Small intestine (tissue), 7 donors: Measurements from ENCODE around the gene RAB11A. TPM values are rescaled to one million over a fixed set of nuclear protein-coding genes. Genes with fewer than 3 reads are reported as not detected.
A peak's percentile ranks its signal among the peaks of the same experiment; 100 is the strongest.

Experiments
- DNase-seq, 2 donors: peaks; one replicate each; pipeline versions ENCODE4 v3.0.0 to v3.0.0-alpha.2; 2013
- FAIRE-seq: peaks from 2 replicates; lab custom pipeline; 2012; peaks lifted over from hg19 to GRCh38; lab: Jason Lieb, UNC
- H3K27ac ChIP-seq, 3 donors: one replicate each; pipeline ENCODE4 v1.5.1; 2013; ENCODE audit warnings: low read length in 2 of 3, mild to moderate bottlenecking in 2 of 3, control low read depth in 1 of 3, inconsistent platforms in 1 of 3, low read depth in 1 of 3, moderate library complexity in 1 of 3
- H3K27me3 ChIP-seq, 3 donors: one replicate each; pipeline ENCODE4 v1.6.1; 2013; ENCODE audit warnings: low read length in 3 of 3, inconsistent platforms in 1 of 3; ENCODE audit not compliant: control insufficient read depth in 3 of 3, insufficient read depth in 3 of 3
- H3K36me3 ChIP-seq, 3 donors: one replicate each; pipeline ENCODE4 v1.6.1; 2013; ENCODE audit warnings: low read length in 3 of 3, inconsistent platforms in 1 of 3, low read depth in 1 of 3, mild to moderate bottlenecking in 1 of 3, moderate library complexity in 1 of 3; ENCODE audit not compliant: control insufficient read depth in 3 of 3, insufficient read depth in 2 of 3
- H3K4me1 ChIP-seq, 3 donors: one replicate each; pipeline ENCODE4 v1.6.1; 2013; ENCODE audit warnings: low read length in 2 of 3, inconsistent platforms in 1 of 3, low read depth in 1 of 3, mild to moderate bottlenecking in 1 of 3, moderate library complexity in 1 of 3; ENCODE audit not compliant: control insufficient read depth in 3 of 3, insufficient read depth in 2 of 3
- H3K4me3 ChIP-seq, 3 donors: one replicate each; pipeline ENCODE4 v1.5.1; 2013; ENCODE audit warnings: low read length in 3 of 3, control low read depth in 1 of 3, inconsistent platforms in 1 of 3, low read depth in 1 of 3, mild to moderate bottlenecking in 1 of 3, moderate library complexity in 1 of 3
- H3K9me3 ChIP-seq, 2 donors: one replicate each; pipeline ENCODE4 v1.6.1; 2013; ENCODE audit warnings: low read depth in 1 of 2, low read length in 1 of 2; ENCODE audit not compliant: control insufficient read depth in 2 of 2, insufficient read depth in 1 of 2
- WGBS, 3 donors: extraction: QIAGEN DNeasy Blood & Tissue Kit; methylation state at CpG; one replicate each; pipeline ENCODE4 v1.1.7; 2013; 5-methylcytosine and 5-hydroxymethylcytosine counted together
- polyA plus RNA-seq, 4 donors: library from polyadenylated mRNA; stranded (reverse) in 3 of 4; unstranded in 1 of 4; fragments of 200-250 nt in 3 of 4; fragments of 120-200 nt in 1 of 4; gene quantifications; one replicate each; pipeline versions ENCODE4 v1.2.1 to v1.2.3, GENCODE V29; 2013
- donor health status: healthy with polysubstance abuse.
- donor health status: control.
- donor health status: control.
- donor health status: Bipolar disorder and iron deficiency.
- donor health status: healthy.

The RAB11A gene
- polyA plus RNA-seq, 4 donors: 193 to 293 (median 222) TPM

GRCh38 chr15:65828585-65828984, 40.7 kb upstream of the RAB11A start:
- peak overlapping the region in 2 of 3 donors; percentile 23 to 87 for H3K27ac ChIP-seq
- DNase-seq (peak; percentile 26 to 36), FAIRE-seq (no peak)
- 67 to 78% (median 76%) methylated on average over 2 of the region's 2 CpGs for WGBS, 3 donors
- H3K4me1 ChIP-seq: peaks cover 2 to 30% (median 12%) of the 10 kb centered on the region in 3 donors
- H3K4me3 ChIP-seq: no peak overlapping the region
- H3K27me3 ChIP-seq: no peaks in the 10 kb centered on the region
- no peaks in the 10 kb centered on the region for H3K36me3 ChIP-seq
- no peaks in the 10 kb centered on the region for H3K9me3 ChIP-seq

GRCh38 chr15:65829130-65829764, 40.0 kb upstream of the RAB11A start:
- Histone ChIP-seq H3K9me3 (no peaks in the 10 kb centered on the region), H3K36me3 (no peaks in the 10 kb centered on the region), H3K27me3 (no peaks in the 10 kb centered on the region), H3K27ac (peak overlapping the region in 2 of 3 donors; percentile 23 to 87), H3K4me3 (no peak overlapping the region), H3K4me1 (peaks cover 2 to 35% (median 15%) of the 10 kb centered on the region in 3 donors)
- DNase-seq (peak; percentile 54 to 60), FAIRE-seq (no peak)
- 56 to 64% (median 58%) methylated on average over 7 of the region's 7 CpGs for WGBS, 3 donors

- H3K27ac ChIP-seq: peak overlapping the region; percentile 81 to 96 (median 94)
- no peak for FAIRE-seq
- H3K9me3 ChIP-seq: no peaks in the 10 kb centered on the region
- H3K27me3 ChIP-seq: no peaks in the 10 kb centered on the region
- peak; percentile 94 to 96 for DNase-seq
- WGBS, 3 donors: 4 to 6% (median 4%) methylated on average over 8 of the region's 8 CpGs
- peak overlapping the region in 2 of 3 donors; percentile 18 to 32 for H3K4me3 ChIP-seq
- H3K4me1 ChIP-seq: peaks cover 2 to 35% (median 12%) of the 10 kb centered on the region in 3 donors
- H3K36me3 ChIP-seq: no peaks in the 10 kb centered on the region
These were observed 36.5 kb upstream of the RAB11A start for GRCh38 chr15:65832549-65833364.

DNA sequence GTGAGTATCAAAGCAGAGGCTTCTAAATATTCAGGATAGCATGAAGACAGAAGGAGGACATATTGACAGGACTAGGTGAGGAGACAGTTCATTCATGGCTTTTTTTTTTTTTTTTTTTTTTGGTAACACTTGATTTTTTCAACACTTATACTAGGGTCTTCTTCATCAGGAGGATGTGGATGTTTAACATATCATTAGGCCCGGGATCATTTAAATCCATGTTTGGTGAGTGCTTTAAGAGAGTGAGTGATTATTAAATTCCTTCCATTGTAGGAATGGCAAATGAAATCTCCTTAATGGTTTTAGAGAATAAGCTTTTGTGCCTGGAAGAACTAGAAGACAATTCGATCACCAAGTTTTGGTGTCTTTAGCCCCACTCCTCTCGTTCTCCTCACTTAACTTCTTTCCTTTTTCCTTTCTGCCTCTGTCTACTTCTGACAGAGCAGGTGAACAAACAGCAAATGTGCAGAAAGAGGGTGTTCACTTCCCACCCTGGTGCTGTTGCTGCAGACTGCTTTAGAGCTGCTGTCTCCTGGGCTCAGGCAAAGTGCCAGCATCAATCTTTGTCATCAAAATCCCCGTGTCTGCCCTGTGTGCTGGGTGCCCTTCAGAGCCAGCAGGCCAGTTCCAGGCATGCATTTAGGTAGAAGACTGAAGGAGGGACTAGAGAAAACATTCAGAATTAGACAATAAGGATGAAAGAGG, 35.6 kb upstream of the RAB11A start:
- 46 to 55% (median 53%) methylated on average over 4 of the region's 4 CpGs for WGBS, 3 donors
- no peak for DNase-seq
- Histone ChIP-seq H3K27me3 (no peaks in the 10 kb centered on the region), H3K27ac (peak overlapping the region; percentile 81 to 96 (median 94)), H3K4me3 (no peak overlapping the region), H3K4me1 (peaks cover 2 to 30% (median 9%) of the 10 kb centered on the region in 3 donors), H3K36me3 (no peaks in the 10 kb centered on the region), H3K9me3 (no peaks in the 10 kb centered on the region)
- no peak for FAIRE-seq

DNA sequence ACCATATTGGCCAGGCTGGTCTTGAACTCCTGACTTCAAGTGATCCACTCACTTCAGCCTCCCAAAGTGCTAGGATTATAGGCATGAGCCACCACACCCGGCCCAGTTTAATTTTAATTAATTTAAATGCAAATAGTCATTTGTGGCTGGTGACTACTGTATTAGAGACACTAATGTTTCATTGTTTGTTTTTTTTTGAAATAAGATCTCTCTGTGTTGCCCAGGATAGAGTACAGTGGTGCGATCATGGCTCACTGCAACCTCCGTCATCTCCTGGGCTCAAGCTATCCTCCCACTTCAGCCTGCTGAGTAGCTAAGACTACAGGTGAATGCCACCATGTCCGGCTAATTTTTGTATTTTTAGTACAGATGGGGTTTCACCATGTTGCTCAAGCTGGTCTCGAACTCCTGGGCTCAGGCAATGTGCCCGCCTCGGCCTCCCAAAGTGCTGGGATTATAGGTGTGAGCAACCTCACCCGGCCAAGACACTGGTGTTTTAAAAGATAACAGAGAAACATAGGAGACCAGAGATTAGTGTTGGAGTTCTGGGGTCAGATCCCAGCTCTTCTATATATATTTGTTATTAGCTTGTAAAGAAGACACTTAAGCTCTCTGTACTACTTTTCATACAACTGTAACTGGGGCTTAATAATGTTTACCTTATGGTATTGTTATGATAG, 34.5 kb upstream of the RAB11A start:
- H3K4me1 ChIP-seq: peaks cover 2 to 26% (median 9%) of the 10 kb centered on the region in 3 donors
- no peak overlapping the region for H3K4me3 ChIP-seq
- H3K27me3 ChIP-seq: no peaks in the 10 kb centered on the region
- H3K36me3 ChIP-seq: no peaks in the 10 kb centered on the region
- H3K9me3 ChIP-seq: no peaks in the 10 kb centered on the region
- WGBS, 3 donors: 95 to 97% (median 95%) methylated on average over 8 of the region's 8 CpGs
- FAIRE-seq (no peak), DNase-seq (no peak)
- no peak overlapping the region for H3K27ac ChIP-seq

GRCh38 chr15:65835447-65835846, 33.8 kb upstream of the RAB11A start:
- Histone ChIP-seq H3K36me3 (no peaks in the 10 kb centered on the region), H3K9me3 (no peaks in the 10 kb centered on the region), H3K4me1 (peaks cover 2 to 20% (median 7%) of the 10 kb centered on the region in 3 donors), H3K27me3 (no peaks in the 10 kb centered on the region), H3K4me3 (no peak overlapping the region), H3K27ac (no peak overlapping the region)
- FAIRE-seq (no peak), DNase-seq (no peak)
- WGBS, 3 donors: 63 to 87% (median 84%) methylated on average over 4 of the region's 4 CpGs

DNA sequence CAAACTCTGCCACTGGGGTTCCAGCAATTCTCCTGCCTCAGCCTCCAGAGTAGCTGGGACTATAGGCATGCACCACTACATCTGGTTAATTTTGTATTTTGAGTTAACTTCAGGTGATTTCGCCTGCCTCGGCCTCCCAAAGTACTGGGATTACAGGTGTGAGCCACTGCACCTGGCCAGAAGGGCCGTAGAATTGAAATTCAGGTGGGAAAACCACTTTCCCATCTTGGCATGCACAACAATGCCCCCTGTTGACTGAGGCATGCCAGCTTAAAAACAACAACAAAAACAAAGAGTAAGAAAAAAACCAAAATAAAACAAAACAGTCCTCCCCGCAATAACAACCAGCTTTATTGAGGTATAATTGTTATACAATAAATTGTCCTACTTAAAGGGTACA, 32.6 kb upstream of the RAB11A start:
- 77 to 87% (median 84%) methylated on average over 4 of the region's 4 CpGs for WGBS, 3 donors

More for the DNA sequence above, 32.6 kb upstream of the RAB11A start:
- H3K4me3 ChIP-seq: no peak overlapping the region
- DNase-seq (no peak), FAIRE-seq (no peak)
- no peak overlapping the region for H3K27ac ChIP-seq
- H3K36me3 ChIP-seq: no peaks in the 10 kb centered on the region
- H3K27me3 ChIP-seq: no peaks in the 10 kb centered on the region
- H3K9me3 ChIP-seq: no peaks in the 10 kb centered on the region
- H3K4me1 ChIP-seq: peaks cover 2 to 20% (median 6%) of the 10 kb centered on the region in 3 donors
